Ammon's horn (tissue), 1 donor: ENCODE results near the gene KCNB1.
A peak's percentile ranks its signal among the peaks of the same experiment; 100 is the strongest.

ENCODE experiments used
- DNase-seq: peaks from one replicate; pipeline ENCODE4 v3.0.0-alpha.2; 2016; ENCODE audit warnings: low spot score

KCNB1 gene

DNA sequence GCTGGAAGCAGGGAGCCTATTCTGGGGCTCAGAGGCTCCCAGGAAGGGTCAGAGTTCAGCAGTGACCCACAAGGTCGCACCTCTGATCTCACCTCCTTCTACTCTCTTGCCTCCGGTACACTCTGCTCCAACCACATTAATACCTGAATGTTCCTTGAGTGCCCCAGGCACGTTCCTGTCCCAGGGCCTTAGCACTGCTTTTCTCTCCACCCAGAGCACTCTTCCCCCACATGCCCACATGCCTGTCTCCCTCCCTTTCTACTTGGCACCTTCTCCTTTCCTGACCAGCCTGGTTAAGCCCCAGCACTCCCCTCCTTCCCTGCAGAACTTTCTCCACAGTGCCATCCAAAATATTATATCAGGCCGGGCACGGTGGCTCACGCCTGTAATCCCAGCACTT is 13.4 kb downstream of the KCNB1 start:
- DNase-seq = no peak

DNA sequence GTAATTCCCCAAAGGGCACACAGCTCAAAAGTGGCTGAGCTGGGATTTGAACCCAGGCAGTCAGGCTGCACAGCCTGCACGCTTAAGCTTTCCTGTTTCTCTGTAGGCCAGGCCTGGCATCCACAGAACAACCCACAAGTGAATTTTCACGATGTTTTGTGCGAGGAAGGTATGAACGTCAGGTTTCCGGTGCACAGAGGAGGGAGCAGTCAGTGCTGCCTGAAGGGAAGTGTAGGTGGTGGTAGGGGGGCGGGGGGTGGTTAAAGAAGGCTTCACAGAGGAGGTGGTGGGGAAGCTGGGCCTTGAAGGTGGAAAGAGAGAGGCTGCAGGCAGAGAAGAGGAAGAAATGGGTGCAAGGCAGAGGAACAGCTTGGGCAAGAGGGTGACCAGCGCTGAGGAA is 14.1 kb downstream of the KCNB1 start:
- DNase-seq = no peak

DNA sequence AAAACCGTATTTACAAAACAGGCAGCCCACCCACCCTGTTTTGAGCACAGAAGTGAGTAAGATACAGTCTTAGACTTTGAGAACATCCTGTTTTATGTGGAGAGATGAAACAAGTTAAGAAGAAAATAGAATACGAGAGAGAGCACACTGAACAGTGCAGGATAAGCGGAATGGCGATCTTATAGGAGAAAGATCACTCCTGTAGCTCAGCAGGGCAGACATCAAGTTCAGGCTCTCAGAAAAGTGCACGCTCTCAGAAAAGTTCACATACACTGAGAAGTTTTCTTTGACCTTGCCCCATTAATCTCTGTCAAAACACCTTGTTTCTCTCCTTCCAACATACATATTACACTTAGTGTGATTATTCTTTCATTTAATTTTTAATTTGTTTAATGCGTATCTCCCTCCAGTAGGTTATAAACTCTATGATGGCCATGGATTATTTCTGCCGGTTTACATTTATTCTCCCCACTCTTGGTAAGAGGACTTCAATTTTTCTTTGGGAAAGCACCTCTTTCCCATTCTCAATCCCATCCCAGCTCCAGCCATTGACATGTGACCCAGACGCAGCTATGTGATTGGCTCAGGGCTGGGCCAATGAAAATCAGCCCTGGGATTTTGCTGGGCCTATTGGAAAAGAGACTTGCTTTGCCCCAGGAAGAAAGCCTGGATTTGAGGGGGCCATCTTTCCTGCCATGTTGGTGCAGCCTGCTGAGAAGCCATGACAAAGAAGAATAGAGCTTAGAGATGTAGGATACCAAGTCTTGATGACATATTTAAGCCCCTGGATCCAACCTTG is 16.2 kb downstream of the KCNB1 start:
- DNase-seq = no peak

DNA sequence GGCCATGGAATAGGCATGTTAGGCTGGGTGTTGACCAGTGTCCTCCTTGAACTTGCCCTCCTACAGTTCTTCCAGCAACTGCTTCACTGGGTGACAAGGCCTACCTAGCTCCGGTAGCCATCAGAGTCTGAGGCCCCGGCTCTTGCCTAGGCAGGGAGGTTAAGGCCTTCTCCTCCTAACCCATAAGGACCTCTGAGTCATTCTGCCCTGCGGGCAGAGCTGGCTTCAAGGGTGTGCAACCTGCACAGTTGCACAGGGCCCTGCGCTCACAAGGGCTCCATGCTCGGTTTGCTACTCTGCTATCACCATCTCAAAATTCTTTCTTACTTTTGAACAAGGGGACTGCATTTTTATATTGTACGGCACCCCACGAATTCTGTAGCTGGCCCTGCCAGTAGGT is 17.9 kb downstream of the KCNB1 start:
- no peak for DNase-seq

DNA sequence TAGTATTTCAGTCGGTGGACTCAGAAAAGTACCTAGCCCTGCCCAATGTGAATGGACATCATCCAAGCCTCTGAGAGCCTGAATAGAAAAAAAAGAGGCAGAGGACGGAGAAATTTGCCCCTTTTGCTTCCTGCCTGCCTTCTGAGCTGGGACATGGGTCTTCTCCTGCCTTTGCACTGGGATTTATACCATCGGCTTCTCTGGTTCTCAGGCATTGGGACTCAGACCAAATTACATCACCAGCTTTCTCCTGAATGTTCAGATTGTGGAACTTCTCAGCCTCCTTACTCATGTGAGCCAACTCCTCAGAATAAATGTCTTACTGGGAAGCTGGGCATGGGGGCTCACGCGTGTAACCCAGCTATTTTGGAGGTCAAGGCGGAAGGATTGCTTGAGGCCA is 19.8 kb downstream of the KCNB1 start:
- DNase-seq = no peak

DNA sequence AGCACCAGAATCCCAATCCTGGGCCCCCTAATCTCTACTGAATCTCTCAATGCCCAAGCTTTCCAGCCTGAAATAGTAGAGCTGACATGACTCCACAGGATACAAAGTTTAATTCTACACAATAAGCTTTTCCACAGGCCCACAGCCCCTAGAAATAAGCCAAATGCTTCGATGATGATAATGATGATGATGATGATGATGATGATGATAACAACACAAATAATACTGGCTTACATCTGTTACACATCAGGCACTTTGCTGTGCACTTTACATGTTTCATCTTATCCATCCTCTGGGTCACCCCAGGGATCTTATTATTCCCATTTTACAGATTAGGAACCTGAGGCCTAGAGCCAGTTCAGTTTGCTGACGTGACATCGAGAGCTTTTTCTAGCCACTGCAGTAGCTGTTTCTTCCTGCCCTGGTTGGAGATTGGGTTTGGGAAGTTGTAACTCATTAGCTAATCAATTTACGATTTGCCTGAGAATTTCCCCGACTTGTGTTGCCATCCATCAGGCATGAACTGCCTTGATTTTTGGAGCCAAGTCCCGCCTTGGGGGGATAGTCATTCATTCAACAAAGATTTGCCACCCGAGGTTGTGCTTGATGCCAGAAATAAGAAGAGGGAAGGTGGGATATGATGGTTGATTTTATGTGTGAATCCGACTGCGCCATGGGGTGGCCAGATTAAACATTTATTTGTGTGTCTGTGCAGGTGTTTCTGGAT is 20.4 kb downstream of the KCNB1 start:
- DNase-seq = no peak

DNA sequence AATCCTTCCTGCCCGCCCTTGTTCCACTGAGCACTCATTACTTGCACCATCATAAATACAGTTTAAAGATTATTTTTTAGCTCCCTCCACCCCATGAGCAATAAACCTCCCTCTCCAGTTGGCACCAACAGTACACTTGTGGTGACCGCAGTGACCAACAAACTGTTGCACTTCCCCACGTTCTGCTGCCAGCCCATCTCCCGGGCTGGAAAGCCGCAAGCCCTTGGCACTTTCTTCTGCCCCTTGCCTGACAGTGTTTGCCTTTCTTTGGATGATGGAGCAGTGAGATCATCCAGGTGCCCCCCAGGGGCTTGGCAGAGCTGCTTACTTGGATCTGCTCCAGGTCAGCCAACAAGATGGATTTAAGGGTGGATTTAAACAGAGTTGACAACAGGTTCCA is 21.6 kb downstream of the KCNB1 start:
- DNase-seq = no peak

DNA sequence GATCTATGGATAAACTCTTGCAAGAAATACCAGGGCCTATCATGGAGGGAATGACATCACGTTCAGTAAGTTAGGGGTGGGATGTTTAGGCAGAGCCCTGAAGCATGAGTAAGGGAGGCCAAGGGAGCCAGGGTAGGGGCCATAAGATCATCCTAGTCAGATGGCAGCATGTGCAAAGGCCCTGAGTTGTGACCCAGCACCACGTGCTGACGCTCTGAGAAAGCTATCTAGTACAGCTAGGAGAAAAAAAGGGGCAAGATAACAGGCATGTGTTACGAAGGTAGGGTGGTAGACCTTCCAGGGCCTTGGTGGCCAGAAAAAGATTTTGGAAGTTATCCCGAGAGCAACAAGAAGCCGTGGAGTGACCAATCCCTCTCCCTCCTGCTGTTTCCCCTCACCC is 22.3 kb downstream of the KCNB1 start:
- DNase-seq = no peak

DNA sequence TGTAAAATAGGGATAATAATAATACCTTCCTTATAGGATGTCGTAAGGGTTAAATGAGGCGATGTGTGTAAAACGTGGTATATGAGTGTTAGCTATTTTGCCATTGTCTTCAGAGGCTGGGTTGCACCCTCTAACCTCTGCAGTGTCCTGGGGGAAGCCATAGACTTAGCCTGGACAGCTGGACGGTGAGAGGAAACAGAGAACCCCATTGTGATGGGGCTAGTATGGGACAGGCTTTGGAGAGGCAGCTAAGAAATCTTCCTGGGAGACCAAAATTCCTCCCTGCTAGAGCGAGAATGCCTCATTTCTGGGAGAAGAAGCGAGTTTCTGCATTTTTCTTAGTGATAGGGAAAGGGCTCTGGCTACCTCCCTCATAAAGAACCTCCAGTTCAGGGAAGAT is 22.8 kb downstream of the KCNB1 start:
- DNase-seq = no peak

DNA sequence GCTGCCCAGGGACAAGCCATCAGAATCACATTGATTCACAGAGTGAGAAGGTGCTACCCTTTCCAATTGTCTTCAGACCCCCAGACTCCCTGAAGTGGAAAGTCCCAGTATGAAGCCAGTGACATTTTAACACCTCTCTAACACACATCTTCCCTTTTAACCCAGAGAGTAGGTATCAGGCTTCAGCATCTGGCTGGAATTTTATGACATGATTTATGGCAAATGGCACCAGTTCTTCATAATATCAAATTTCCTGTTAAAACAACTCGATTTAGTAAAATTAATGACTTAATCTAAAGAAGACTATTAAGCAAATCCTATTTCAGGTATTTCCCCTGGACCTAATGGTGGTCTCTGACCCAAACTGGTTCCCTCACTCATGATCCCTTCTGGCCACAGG is 25.0 kb downstream of the KCNB1 start:
- DNase-seq = no peak

DNA sequence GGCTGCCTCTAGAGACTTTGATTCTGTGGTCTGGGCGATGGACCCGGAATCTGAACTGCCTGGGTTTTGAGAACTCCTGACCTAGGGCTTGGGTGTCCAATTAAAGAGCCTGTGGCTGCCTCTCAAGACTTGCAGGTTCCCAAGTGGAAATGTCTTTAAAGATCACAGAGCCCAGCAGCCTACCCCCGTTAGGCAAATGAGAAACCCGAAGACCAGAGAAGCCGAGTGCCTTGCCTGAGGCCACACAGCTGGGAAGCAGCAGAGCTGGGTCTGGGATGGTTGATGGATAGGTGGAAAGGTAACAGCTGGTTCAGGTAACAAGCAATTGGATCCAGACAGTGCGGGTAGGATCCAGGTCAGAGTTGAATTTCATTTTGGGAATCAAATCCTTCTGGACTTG is 25.8 kb downstream of the KCNB1 start:
- no peak for DNase-seq

DNA sequence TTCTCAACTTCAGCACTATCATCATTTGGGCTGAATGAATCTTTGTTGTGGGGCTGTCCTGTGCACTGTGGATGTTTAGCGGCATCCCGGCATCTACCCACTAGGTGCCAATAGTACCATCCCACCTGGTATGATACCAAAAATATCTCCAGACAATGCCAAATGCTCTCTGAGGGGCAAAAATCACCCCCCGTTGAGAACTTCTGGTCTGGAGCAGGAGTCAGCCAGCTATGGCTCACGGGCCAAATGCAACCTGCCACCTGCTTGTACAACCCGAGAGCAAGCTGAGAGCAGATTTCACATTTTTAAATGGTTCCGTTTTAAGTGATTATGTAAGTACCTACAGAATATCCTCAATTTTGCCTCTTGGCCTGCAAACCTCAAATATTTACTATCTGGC is 26.8 kb downstream of the KCNB1 start:
- DNase-seq = no peak

DNA sequence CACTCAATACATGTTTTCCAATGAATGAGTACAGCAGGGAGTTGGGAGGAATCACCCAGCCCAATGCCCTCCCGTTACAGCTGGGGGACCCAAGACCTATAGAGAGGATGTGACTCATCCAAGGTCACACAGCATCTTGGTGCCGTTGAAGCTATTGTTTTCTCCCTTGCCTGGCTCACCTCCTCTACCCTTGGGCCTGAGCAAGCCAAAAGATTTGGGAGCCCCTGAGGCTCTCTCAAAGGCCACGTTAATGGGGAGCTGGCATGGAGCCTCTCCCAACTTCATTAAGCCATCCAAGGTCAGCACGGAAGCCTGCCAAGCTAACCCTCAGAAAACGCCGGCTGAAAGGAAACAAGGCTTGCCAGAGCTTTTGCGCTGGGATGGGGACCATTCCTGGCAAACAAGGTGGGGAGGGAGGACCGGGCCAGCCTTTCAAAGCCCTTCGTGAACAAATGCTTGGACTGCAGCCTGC is 30.4 kb downstream of the KCNB1 start:
- DNase-seq = peak; percentile 61

DNA sequence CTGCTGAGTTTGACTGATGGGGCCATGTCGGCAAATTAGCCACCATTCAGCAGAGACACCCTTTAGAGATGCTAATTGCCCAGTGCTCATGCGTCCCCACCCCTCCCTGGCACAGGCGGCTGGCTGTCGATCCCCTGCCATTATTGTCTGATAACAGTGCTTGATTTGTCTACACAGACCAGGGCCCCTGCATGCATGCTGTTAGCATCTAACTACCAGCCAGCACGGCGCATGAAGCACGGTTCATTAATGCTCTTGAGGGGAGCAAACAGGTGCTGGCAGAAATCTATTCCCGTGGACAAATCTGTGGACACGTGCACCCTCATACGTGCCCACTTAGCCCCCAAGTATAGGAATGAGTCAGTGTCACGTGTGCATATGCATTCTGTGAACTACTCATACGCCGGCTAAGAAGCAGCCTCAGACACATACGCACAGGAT is 32.2 kb downstream of the KCNB1 start:
- peak; percentile 35 for DNase-seq

DNA sequence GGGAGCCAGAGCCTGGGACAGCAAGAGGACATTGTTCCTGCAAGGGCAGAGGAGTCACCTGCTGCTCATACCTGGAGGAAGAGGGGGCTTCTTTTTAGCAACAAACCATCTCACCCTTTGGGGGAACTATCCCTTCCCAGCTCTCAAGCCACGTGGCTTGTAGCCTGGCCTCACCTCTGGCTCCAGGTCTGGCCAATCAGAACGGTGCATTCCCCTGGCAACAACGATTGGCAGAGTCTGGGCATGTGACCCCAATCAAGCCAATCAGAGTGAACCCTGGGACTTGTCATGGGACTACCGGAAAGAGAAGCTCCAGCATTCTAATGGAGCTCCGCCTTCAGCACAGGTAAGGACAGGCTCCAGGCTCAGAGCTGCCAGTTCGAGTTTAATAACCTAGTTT is 33.6 kb downstream of the KCNB1 start:
- no peak for DNase-seq

DNA sequence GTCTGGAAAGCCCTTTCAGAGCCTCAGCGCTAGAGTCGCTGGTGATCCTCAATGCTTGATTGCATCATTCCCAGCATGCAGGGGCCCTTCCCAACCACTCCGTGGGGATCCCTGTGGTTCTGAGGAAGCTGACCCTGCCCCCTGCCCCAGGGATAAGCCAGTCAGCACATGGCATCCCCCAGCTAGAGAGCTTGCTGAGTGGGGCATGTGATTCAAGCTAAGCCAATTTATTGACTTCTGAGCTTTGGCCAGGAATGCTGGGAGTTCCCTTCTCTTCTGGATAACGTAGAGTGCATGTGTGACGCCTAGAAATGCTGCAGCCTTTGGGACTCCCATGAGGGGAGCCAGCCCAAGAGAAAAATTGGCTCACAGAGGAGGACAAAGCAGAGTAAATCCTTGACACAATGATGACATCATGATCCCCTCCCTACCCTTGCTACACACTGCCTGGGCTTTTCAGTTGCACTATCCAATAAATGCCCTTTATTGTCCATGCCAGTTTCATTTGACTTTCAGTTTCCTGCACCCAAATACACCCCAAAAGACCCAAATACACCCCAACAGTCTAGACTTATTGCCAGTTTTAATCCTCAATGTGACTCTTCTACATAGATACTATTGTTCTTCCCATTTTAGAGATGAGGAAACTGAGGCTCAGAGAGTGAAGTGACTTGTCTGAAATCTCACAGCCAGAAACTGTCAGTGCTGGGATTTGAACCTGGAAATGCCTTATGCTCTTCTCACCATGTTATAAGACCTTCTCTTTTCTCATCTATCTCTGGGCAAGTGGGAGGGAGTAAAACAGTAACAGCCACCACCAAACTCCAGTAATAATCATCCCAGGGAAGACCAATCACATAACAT is 34.3 kb downstream of the KCNB1 start:
- no peak for DNase-seq

DNA sequence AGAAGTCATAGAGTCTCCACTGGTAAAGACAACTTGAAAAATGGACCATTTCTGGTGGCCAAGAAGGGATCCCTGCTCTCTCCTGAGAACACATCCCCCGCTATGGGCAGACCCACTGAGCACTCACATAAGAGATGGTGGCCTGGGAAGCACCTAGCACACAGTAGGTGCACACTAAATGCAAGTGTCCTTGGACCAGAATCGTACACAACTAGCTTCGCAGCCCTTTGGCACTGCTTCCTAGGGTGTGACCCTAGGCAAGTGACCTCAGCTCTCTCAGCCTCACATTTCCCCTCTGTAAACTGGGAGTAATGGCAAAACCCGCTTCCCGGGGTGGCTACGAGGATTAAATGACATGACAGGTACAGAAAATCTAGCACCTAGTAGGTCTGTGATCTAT is 35.1 kb downstream of the KCNB1 start:
- DNase-seq = no peak

DNA sequence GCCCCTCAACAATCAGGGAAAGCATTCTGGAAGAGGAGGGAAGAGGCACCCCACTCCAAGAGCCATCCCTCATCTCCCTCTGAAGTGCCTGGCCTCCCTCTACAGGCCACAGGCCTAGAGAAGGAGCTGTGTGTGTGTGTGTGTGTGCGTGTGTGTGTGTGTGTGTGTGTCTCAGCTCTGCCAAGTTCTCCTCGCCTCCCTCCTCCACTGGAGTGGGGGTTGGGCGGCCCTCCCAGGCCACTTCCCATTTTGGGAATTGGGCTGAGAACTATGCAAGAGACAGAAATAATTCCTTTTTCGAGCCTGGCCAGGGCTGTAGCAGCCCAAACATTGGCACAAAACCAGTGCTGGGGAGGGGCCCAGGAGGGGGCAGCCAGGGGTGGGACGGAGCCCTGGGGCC is 35.7 kb downstream of the KCNB1 start:
- DNase-seq = peak; percentile 40

DNA sequence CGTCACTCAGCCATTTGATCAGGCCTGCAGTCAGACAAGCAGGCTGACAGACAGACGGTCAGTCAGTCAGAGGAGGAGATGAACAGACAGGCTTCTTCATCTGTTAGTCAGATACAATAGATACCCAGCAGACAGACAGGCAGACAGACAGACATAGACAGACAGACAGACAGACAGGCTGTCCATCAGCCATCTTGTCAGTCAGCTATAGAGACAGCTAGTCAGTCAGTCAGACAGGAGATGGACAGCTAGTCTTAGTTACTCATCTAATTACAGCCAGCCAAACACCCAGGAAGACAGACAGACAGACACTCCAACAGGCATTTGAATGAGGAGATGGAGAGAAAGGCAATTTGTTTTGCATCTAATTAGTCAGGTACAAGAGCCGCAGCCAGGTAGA is 36.4 kb downstream of the KCNB1 start:
- no peak for DNase-seq

DNA sequence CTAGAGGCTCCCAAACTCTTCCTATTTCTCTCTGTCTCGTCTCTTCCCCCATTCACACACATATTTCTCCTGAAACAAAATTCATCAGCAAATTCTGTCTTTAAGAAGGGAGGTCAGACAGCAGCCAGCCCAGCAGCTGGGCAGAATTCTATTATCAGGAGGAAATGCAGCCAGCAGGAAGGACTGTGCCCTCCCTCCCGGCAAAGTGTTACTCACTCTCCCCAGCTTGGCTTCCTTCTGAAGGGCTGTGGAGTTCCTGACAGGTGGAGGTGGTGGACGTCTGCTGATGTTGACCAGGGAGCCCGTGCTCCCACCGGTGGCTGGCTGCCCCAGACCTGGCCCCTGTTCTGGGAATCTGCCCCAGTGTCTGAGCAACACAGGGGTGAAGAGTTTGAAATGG is 37.3 kb downstream of the KCNB1 start:
- no peak for DNase-seq

DNA sequence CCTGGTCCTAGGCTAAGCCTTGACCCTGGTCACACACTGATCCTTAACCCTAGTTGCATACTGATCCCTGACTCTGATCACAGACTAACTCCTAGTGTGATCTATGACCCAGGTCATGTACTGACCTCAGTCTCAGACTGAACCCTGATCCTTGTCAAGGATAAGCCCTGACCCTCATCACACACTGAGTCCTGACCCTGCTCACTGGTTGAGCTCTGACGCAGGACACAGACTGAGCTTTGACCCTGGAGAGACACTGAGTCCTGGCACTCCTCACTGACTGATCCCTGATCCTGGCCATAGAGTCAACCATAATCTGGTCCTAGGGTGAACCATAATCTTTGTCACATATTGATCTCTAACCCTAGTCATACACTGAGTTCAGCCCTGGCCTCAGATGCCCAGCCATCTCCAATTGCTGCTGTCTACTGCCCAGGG is 37.9 kb downstream of the KCNB1 start:
- DNase-seq = no peak

DNA sequence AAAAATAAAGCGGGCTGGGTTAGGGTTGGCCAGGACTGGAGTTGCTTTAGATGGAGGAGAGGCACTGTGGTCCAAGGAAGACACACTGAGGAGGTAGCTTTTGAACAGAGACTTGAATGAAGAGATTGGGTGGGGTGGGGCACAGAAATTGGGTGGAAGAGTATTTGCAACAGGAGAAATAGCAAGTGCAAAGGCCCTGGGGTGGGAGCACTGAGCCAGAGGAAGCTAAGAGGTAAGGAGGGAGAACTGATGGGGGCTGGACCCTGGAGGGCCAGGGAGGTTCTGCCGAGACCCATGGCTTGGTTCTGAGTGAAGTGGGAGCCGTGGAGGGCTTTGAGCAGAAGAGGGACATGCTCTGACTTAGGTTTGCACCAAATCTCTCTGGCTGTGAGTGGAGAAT is 45.4 kb downstream of the KCNB1 start:
- no peak for DNase-seq

DNA sequence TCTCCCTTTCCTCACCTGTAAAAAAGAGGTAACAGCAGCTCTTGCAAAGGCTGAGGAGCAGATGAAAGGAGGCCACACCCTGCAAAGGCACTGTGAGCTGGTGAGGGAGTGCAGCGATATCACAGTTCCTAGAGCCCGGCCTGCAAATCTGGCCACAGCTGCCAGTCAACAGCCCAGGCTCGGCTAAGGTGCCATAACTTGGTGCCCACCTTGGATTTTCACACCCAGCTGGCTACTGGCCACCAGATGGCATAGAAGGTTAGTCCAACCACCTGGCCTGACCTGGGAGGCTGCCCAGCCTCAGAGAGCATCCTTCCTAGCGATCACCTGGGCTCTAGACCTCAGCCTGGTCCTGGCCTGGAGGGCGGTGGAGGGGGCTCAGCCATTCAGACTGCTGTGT is 46.8 kb downstream of the KCNB1 start:
- DNase-seq = no peak
